GM19372 (cell line): ENCODE data around the gene CTAGE1.

Experiments
- ATAC-seq: cut with Tn5 transposase; IDR thresholded peaks from one replicate; pipeline ENCODE4 v1.9.1; 2021; ENCODE audit warnings: mild to moderate bottlenecking, low read depth, moderate library complexity; ENCODE audit not compliant: unreplicated experiment

Gene CTAGE1

GRCh38 chr18:22439447-22439846, 21.7 kb upstream of the CTAGE1 start:
- ATAC-seq: no peak

- no peak for ATAC-seq
Measured at GRCh38 chr18:22436136-22436535, 18.4 kb upstream of the CTAGE1 start.

- no peak for ATAC-seq
Measured at GRCh38 chr18:22434973-22435608, 17.4 kb upstream of the CTAGE1 start.

- ATAC-seq: no peak
Measured at GRCh38 chr18:22433956-22434355, 16.2 kb upstream of the CTAGE1 start.

- no peak for ATAC-seq
Measured at GRCh38 chr18:22432657-22433137, 15.0 kb upstream of the CTAGE1 start.

- no peak for ATAC-seq
Measured at GRCh38 chr18:22429564-22429963, 11.8 kb upstream of the CTAGE1 start.

- ATAC-seq: no peak
Measured at GRCh38 chr18:22428672-22429071, 11.0 kb upstream of the CTAGE1 start.

- ATAC-seq: no peak
Measured at GRCh38 chr18:22427822-22428549, 10.3 kb upstream of the CTAGE1 start.

GRCh38 chr18:22424565-22424963, 6.8 kb upstream of the CTAGE1 start:
- ATAC-seq: no peak

- no peak for ATAC-seq
Measured at GRCh38 chr18:22423878-22424564, 6.3 kb upstream of the CTAGE1 start.

GRCh38 chr18:22422909-22423548, 5.3 kb upstream of the CTAGE1 start:
- no peak for ATAC-seq

GRCh38 chr18:22420652-22421051, 2.9 kb upstream of the CTAGE1 start:
- no peak for ATAC-seq

GRCh38 chr18:22412176-22412911, 5.4 kb downstream of the CTAGE1 start:
- ATAC-seq: no peak

- ATAC-seq: no peak
Measured at GRCh38 chr18:22411446-22411845, 6.3 kb downstream of the CTAGE1 start.

- no peak for ATAC-seq
Measured at GRCh38 chr18:22410126-22410525, 7.6 kb downstream of the CTAGE1 start.

GRCh38 chr18:22409445-22409844, 8.3 kb downstream of the CTAGE1 start:
- ATAC-seq: no peak

GRCh38 chr18:22408059-22408458, 9.7 kb downstream of the CTAGE1 start:
- no peak for ATAC-seq

- ATAC-seq: no peak
Measured at GRCh38 chr18:22405142-22405541, 12.6 kb downstream of the CTAGE1 start.

- no peak for ATAC-seq
Measured at GRCh38 chr18:22403950-22404349, 13.8 kb downstream of the CTAGE1 start.

GRCh38 chr18:22399949-22400348, 17.8 kb downstream of the CTAGE1 start:
- ATAC-seq: no peak
